Measurements from ENCODE around the gene JMJD7.
A peak's percentile ranks its signal among the peaks of the same experiment; 100 is the strongest.

Gene JMJD7

DNA sequence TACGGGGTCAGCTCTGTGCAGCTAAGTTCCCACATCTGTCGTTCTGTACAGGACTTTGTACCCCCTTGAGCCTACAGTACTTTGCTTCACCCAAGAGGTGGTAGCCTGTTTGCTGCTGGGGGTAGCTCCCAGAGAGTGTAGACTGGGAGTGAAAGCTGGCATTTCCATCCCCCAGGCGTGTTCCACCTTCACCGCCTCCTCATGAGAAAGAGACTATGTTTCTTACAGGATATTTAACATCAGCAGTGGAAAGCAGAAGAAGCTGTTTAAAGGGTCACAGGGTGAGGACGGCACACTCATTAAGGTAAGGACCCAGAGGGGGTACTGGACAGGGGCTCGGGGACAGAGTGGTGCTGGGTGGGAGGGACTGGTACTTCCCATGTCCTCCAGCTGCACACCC, 10.1 kb upstream of the JMJD7 start:
- POLR2A ChIA-PET (ENCODE audit: low non-redundant PET), result no interaction called here
- DNase-seq (ENCODE audit: low spot score), result no peak
- CTCF ChIA-PET, result interaction anchor here (0.6 kb wide), 1 partner anchor 84 kb away, joined by 4 read pairs; no protein-coding TSS in a partner anchor
- H3K27ac ChIP-seq, result no peak overlapping the region; the same call in 1 of the 2 replicates
- TF ChIP-seq, protein P1, sequence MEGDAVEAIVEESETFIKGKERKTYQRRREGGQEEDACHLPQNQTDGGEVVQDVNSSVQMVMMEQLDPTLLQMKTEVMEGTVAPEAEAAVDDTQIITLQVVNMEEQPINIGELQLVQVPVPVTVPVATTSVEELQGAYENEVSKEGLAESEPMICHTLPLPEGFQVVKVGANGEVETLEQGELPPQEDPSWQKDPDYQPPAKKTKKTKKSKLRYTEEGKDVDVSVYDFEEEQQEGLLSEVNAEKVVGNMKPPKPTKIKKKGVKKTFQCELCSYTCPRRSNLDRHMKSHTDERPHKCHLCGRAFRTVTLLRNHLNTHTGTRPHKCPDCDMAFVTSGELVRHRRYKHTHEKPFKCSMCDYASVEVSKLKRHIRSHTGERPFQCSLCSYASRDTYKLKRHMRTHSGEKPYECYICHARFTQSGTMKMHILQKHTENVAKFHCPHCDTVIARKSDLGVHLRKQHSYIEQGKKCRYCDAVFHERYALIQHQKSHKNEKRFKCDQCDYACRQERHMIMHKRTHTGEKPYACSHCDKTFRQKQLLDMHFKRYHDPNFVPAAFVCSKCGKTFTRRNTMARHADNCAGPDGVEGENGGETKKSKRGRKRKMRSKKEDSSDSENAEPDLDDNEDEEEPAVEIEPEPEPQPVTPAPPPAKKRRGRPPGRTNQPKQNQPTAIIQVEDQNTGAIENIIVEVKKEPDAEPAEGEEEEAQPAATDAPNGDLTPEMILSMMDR (conservative IDR thresholded peaks at IDR 0.05; ENCODE audit: low read depth), result no peak

DNA sequence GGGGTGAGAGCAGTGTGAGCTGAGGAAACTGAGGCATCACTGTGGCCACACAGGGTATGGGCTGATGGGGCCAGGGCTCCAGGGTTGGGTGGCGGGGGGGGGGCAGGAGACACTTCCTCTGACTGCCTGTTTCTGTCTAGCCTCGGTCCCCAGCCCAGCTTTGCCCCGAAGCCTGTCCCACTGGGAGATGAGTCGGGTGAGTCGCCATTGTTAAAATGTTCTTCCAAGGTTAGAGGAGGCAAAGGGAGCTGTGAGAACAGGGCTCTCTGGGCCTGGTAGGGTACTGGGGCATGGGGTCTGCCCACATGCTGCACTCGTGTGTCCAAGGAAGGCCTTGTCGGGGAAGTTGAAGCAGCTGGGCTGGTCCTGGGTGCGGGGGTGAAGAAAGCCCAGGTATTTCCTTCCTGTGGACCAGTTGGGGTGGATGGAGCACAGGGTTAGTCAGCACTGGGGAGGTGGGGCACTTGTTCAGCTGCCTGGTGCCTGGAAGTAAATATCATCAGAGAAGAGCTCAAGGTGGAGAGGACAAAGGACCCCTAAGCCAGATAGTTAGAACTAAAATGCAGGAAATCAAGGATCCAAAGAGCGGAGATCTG, 8.3 kb upstream of the JMJD7 start:
- POLR2A ChIA-PET (ENCODE audit: low non-redundant PET), result no interaction called here
- TF ChIP-seq, protein P1 (conservative IDR thresholded peaks at IDR 0.05; ENCODE audit: low read depth), result no peak
- peak overlapping the region; percentile 88 for H3K27ac ChIP-seq
- CTCF ChIA-PET, result interaction anchor here (0.6 to 1.4 kb wide), 3 partner anchors 8 to 13 kb away, joined by 3 to 4 read pairs (median 3); no protein-coding TSS in a partner anchor
- DNase-seq (ENCODE audit: low spot score), result no peak

DNA sequence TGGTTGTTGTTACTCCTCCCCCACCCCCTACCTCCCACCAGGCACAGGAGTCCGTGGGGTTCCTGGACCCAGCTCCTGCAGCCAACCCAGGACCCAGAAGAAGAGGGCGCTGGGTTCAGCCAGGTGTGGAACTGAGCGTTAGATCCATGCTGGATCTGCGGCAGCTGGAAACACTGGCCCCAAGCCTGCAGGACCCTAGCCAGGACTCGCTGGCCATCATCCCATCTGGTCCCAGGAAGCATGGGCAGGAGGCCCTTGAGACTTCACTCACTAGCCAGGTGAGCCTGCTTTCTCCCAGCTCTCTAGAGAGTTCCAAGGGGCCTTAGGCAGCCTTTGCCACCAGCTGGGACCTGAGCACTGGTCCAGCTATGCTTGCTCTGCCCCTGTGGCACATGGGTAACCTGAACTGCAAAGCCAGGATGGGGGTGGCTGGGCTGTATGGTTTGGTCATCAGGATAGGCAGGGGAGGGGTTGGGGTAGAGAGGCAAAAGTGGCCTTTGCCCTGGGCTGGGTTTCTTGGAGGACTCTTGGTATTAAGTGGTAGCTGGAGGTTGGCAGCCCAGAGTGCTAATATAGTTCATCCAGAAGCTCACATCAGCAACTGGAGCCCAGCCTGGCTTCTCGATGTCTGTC, 7.0 kb upstream of the JMJD7 start:
- peak overlapping the region; percentile 88 for H3K27ac ChIP-seq
- CTCF ChIA-PET, result interaction anchor here (1.4 kb wide), 1 partner anchor 14 kb away, joined by 3 read pairs; no protein-coding TSS in a partner anchor
- POLR2A ChIA-PET (ENCODE audit: low non-redundant PET), result interaction anchor here (0.6 to 0.7 kb wide), 2 partner anchors 47 to 802 kb away, joined by 3 read pairs; partner anchors contain the start of gene MAPKBP1
- no peak for DNase-seq (ENCODE audit: low spot score)
- TF ChIP-seq, protein P1 (conservative IDR thresholded peaks at IDR 0.05; ENCODE audit: low read depth), result no peak

DNA sequence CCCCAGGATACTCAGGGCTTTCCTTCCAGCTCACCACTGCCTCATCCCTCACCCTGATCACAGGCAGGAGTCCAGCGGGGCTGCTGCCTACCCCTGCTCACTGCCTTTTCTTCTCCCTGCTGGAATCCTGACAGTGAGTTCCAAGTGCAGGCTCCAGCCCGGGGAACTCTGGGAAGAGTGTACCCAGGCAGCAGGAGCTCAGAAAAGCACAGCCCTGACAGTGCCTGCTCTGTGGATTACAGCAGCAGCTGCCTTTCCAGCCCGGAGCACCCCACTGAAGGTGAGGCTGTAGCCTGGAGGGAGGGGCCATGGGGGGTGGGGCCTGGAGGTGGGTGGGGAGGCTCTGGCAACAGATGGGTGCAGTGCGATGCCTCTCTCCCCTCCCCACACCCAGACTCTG, 6.1 kb upstream of the JMJD7 start:
- CTCF ChIA-PET, result interaction anchor here (0.5 kb wide), 1 partner anchor 1109 kb away, joined by 6 read pairs; no protein-coding TSS in a partner anchor
- TF ChIP-seq, protein P1 (conservative IDR thresholded peaks at IDR 0.05; ENCODE audit: low read depth), result no peak
- POLR2A ChIA-PET (ENCODE audit: low non-redundant PET), result no interaction called here
- no peak for DNase-seq (ENCODE audit: low spot score)
- peak overlapping the region; percentile 88 for H3K27ac ChIP-seq

DNA sequence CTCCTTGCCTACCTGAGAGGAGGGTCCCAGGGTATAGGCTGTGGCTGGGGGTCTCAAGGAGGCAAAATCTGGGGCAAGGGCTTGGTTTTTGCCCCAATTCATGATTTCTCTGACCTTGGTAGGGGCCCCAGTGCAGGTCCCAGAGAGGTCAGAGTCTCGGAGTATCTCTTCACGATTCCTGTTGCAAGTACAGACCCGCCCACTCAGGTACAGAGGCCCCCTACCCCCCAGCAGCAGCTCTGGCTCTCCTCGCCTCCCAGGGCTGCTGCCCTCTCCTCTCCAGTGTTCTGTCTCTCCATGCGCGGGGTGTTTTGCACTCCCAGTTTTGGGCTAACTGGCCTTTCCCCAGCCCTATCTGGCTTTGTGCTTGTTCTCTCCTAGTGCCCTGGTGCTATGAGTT, 5.4 kb upstream of the JMJD7 start:
- peak overlapping the region; percentile 88 for H3K27ac ChIP-seq
- no peak for DNase-seq (ENCODE audit: low spot score)
- CTCF ChIA-PET, result interaction anchor here (0.5 to 1.1 kb wide), 2 partner anchors 11 to 1110 kb away, joined by 3 to 6 read pairs; no protein-coding TSS in a partner anchor
- POLR2A ChIA-PET (ENCODE audit: low non-redundant PET), result no interaction called here
- TF ChIP-seq, protein P1 (conservative IDR thresholded peaks at IDR 0.05; ENCODE audit: low read depth), result no peak

DNA sequence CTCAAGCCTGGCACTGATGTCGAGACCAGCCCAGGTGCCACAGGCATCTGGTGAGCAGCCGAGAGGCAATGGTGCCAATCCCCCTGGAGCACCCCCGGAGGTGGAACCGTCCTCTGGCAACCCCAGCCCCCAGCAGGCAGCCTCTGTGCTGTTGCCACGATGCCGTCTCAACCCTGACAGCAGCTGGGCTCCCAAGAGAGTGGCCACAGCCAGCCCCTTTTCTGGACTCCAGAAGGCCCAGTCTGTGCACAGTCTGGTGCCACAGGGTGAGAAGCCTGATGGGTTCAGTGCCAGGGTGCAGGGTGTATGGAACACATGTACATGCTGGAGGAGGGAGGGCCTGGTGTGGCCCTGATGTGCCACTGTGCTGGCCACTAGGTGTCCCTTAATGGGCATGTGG, 4.9 kb upstream of the JMJD7 start:
- POLR2A ChIA-PET (ENCODE audit: low non-redundant PET), result no interaction called here
- TF ChIP-seq, protein P1 (conservative IDR thresholded peaks at IDR 0.05; ENCODE audit: low read depth), result no peak
- CTCF ChIA-PET, result interaction anchor here (0.6 to 1.1 kb wide), 2 partner anchors 11 to 155 kb away, joined by 3 read pairs; no protein-coding TSS in a partner anchor
- peak overlapping the region; percentile 88 for H3K27ac ChIP-seq
- DNase-seq (ENCODE audit: low spot score), result no peak
